B cell (primary cell): Measurements from ENCODE around the gene MAP3K5. TPM values are rescaled to one million over a fixed set of nuclear protein-coding genes. Genes with fewer than 3 reads are reported as not detected.

Source experiments
- ATAC-seq: fragments of 200-7000 bp; cut with Tn5 transposase; one replicate; pipeline ENCODE4 v1.10.0; 2021; ENCODE audit warnings: low read depth, mild to moderate bottlenecking, moderate number of reproducible peaks, moderate library complexity
- CTCF ChIA-PET: fragments of 350-600 bp; sonication (Branson Sonifier 250); formaldehyde crosslinking; loops from one replicate; lab custom pipeline; 2021; ENCODE audit warnings: antibody characterized with exemption, inconsistent platforms; lab: Charles Lee
- POLR2A ChIA-PET: fragments of 350-600 bp; sonication (Branson Sonifier 250); formaldehyde crosslinking; loops from one replicate; lab custom pipeline; 2021; ENCODE audit warnings: antibody characterized with exemption; lab: Charles Lee
- DNase-seq: peaks from one replicate; pipeline ENCODE4 v3.0.0; 2013
- H2AFZ ChIP-seq: 2 replicates; pipeline ENCODE4 v1.6.1; 2012; ENCODE audit warnings: mild to moderate bottlenecking, low read depth, low read length; ENCODE audit not compliant: insufficient read depth, poor library complexity, severe bottlenecking
- H3K27ac ChIP-seq, 2 donors: 1 replicate in 1 of 2; 2 replicates in 1 of 2; pipeline ENCODE4 v1.5.1; 2012 to 2013; ENCODE audit warnings: low read length in 2 of 2, mild to moderate bottlenecking in 2 of 2, moderate library complexity in 1 of 2
- H3K27me3 ChIP-seq, 4 experiments: fragments of 200-600 bp in 1 of 4; sonication (generic) in 1 of 4; replicated peaks in 1 of 4; 1 replicate in 2 of 4; 2 replicates in 2 of 4; pipeline versions ENCODE4 v1.6.1 to v1.7.0; 2013 to 2016; ENCODE audit warnings: low read length in 3 of 4, mild to moderate bottlenecking in 2 of 4, mixed read lengths in 1 of 4, moderate library complexity in 1 of 4; ENCODE audit not compliant: insufficient read depth in 4 of 4, control insufficient read depth in 3 of 4; ENCODE audit errors: control extremely low read depth in 1 of 4
- H3K36me3 ChIP-seq, 2 experiments: replicated peaks in 1 of 2; 1 replicate in 1 of 2; 2 replicates in 1 of 2; pipeline versions ENCODE4 v1.6.1 to v1.7.1; 2013; ENCODE audit warnings: low read length in 1 of 2; ENCODE audit not compliant: insufficient read depth in 2 of 2, control insufficient read depth in 1 of 2; ENCODE audit errors: control extremely low read depth in 1 of 2, extremely low read depth in 1 of 2
- H3K4me1 ChIP-seq, 2 donors: fragments of 200-600 bp in 1 of 2; sonication (generic) in 1 of 2; 1 replicate in 1 of 2; 2 replicates in 1 of 2; pipeline versions ENCODE4 v1.5.1 to v1.6.1; 2013 to 2017; ENCODE audit warnings: low read length in 2 of 2; ENCODE audit not compliant: control insufficient read depth in 2 of 2, insufficient read depth in 2 of 2
- H3K4me2 ChIP-seq: replicated peaks from 2 replicates; pipeline ENCODE3; 2012; ENCODE audit warnings: mild to moderate bottlenecking, low read depth, low read length; ENCODE audit not compliant: poor library complexity, severe bottlenecking
- H3K4me3 ChIP-seq, 5 experiments: fragments of 200-600 bp in 1 of 5; sonication (generic) in 1 of 5; 1 replicate in 3 of 5; 2 replicates in 2 of 5; pipeline versions ENCODE4 v1.5.1 to v1.7.0; 2011 to 2016; ENCODE audit warnings: low read length in 4 of 5, mild to moderate bottlenecking in 4 of 5, low read depth in 2 of 5, control low read depth in 1 of 5, moderate library complexity in 1 of 5; ENCODE audit not compliant: insufficient read depth in 1 of 5; ENCODE audit errors: control extremely low read depth in 1 of 5, extremely low read depth in 1 of 5
- H3K79me2 ChIP-seq: fragments of 200-600 bp; sonication (generic); one replicate; pipeline ENCODE4 v1.6.0; 2016; ENCODE audit warnings: low read length; ENCODE audit not compliant: control insufficient read depth, insufficient read depth
- H3K9ac ChIP-seq: fragments of 200-600 bp; sonication (generic); 2 replicates; pipeline ENCODE4 v1.6.1; 2017; ENCODE audit warnings: mild to moderate bottlenecking, low read length, moderate library complexity
- H3K9me3 ChIP-seq, 3 donors: one replicate each; pipeline versions ENCODE4 v1.6.1 to v1.7.1; 2013; ENCODE audit warnings: low read length in 2 of 3; ENCODE audit not compliant: control insufficient read depth in 2 of 3, insufficient read depth in 1 of 3; ENCODE audit errors: control extremely low read depth in 1 of 3
- H4K20me1 ChIP-seq: 2 replicates; pipeline ENCODE4 v1.6.0; 2012; ENCODE audit warnings: mild to moderate bottlenecking, low read length; ENCODE audit not compliant: insufficient read depth, control insufficient read depth, poor library complexity, severe bottlenecking
- H3K27ac Mint-ChIP-seq: one replicate; pipeline ENCODE4 v1.8.0; 2021; ENCODE audit warnings: mixed read lengths
- H3K27me3 Mint-ChIP-seq: one replicate; pipeline ENCODE4 v1.8.0; 2021; ENCODE audit warnings: mixed read lengths
- H3K4me1 Mint-ChIP-seq: one replicate; pipeline ENCODE4 v1.8.0; 2021; ENCODE audit warnings: mixed read lengths
- H3K4me3 Mint-ChIP-seq: one replicate; pipeline ENCODE4 v1.8.0; 2021; ENCODE audit warnings: mixed read lengths
- H3K9me3 Mint-ChIP-seq: one replicate; pipeline ENCODE4 v1.8.0; 2022; ENCODE audit warnings: mixed read lengths; ENCODE audit not compliant: insufficient read depth
- CTCF ChIP-seq: fragments of 200-600 bp; IDR thresholded peaks from one replicate; pipeline ENCODE4 v1.8.0; 2022; ENCODE audit warnings: antibody characterized with exemption, mild to moderate bottlenecking
- EZH2 ChIP-seq: IDR thresholded peaks from 2 replicates; pipeline ENCODE4 v1.6.1; 2012; ENCODE audit warnings: borderline replicate concordance, low read depth, mild to moderate bottlenecking, moderate library complexity, low read length; ENCODE audit not compliant: insufficient read depth, poor library complexity, severe bottlenecking
- WGBS: methylation state at CpG from one replicate; pipeline ENCODE4 v1.1.5; 2013; ENCODE audit warnings: missing lambda C conversion rate; ENCODE audit not compliant: insufficient coverage; 5-methylcytosine and 5-hydroxymethylcytosine counted together
- intact Hi-C: fragments of 100-400 bp; cut with micrococcal nuclease; formaldehyde crosslinking; loops from one replicate; pipeline ENCODE4 v1.10.0; 2022
- polyA plus RNA-seq: library from polyadenylated mRNA; depleted of rRNA; stranded (reverse); fragments of >200 nt; gene quantifications from 2 replicates; pipeline ENCODE4 v1.2.3, GENCODE V29; 2012
- total RNA-seq, 2 donors: library from RNA; stranded (reverse); fragments of 120-200 nt in 1 of 2; gene quantifications; 1 replicate in 1 of 2; 2 replicates in 1 of 2; pipeline versions ENCODE4 v1.2.3 to v1.2.4, GENCODE V29; 2013 to 2022

The MAP3K5 gene
- total and polyA plus RNA-seq, 2 donors (not counting 1 experiment from before 2014, with no cell fraction given): 5.7 to 34.1 TPM

GRCh38 chr6:136643850-136644596 lies 148.3 kb downstream of the MAP3K5 start:
- Histone ChIP-seq H3K36me3 (peaks cover 0 to 3% of the 10 kb centered on the region in 2 experiments), H3K79me2 (no peaks in the 10 kb centered on the region), H3K4me1 (peaks cover 7 to 10% of the 10 kb centered on the region in 2 donors), H3K9me3 (no peaks in the 10 kb centered on the region), H3K4me3 (no peak overlapping the region), H2AFZ (no peak overlapping the region), H3K27me3 (no peaks in the 10 kb centered on the region), H3K9ac (no peak overlapping the region), H3K4me2 (no peak overlapping the region), H3K27ac (no peak overlapping the region), H4K20me1 (no peaks in the 10 kb centered on the region)
- no peaks in the 10 kb centered on the region for H3K27me3 Mint-ChIP-seq
- POLR2A ChIA-PET: interaction anchor here (0.5 to 1.5 kb wide), 4 partner anchors 143 to 473 kb away, joined by 3 to 16 read pairs (median 4); partner anchors contain the start of gene MAP3K5
- CTCF ChIA-PET: interaction anchor here (0.6 to 9.9 kb wide), 74 partner anchors 8 to 998 kb away, joined by 3 to 433 read pairs (median 4); partner anchors contain the start of genes MAP3K5, PEX7 and SLC35D3
- ATAC-seq: peak; percentile 83
- TF ChIP-seq EZH2 (no peak), CTCF (peak; percentile 94)
- H3K9me3 Mint-ChIP-seq: no peaks in the 10 kb centered on the region
- peak; percentile 83 for DNase-seq
- peak overlapping the region; percentile 29 for H3K27ac Mint-ChIP-seq
- no peak overlapping the region for H3K4me3 Mint-ChIP-seq
- intact Hi-C loops: loop anchor here (1.0 kb wide), 3 partner anchors 149 to 283 kb away; partner anchors contain the start of gene PEX7
- WGBS: 0% methylated on average over 2 of the region's 5 CpGs
- H3K4me1 Mint-ChIP-seq: peaks cover 8% of the 10 kb centered on the region
